ENCODE results near the gene RPS26.

DNA sequence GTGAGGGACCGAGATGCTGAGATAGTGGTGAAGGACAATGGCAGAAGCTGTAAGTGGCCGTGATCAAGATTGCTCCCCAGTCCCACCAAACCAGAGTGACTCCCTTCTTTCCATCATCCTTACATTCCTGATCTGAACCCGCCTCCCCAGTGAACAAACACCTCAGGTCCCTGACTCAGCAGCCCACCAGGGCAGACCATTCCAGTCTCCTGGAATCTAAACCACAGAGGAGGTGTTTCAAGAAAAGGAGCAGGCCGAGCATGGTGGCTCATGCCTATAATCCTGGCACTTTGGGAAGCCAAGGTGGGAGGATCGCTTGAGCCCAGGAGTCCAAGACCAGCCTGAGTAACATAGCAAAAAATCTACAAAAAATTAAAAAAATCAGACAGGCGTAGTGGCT, 44.9 kb downstream of the RPS26 start:
- no peak for TF ChIP-seq YY1 (IDR thresholded peaks at IDR 0.05; ENCODE audit: insufficient read depth, insufficient read length)
- TF ChIP-seq ZNF274 (IDR thresholded peaks at IDR 0.05; ENCODE audit: low read depth, low read length) = no peak
- no peak for TF ChIP-seq SUZ12 (IDR thresholded peaks at IDR 0.05; ENCODE audit: extremely low read depth, insufficient read depth, insufficient read length)
